HG03108 (cell line): ENCODE data around the gene ZFYVE1.
"Not testable (repeated sequence)": the region's sequence is repeated elsewhere in the genome, so short reads cannot be mapped to it uniquely, and the experiment has no call there.

Experiments
- ATAC-seq: cut with Tn5 transposase; IDR thresholded peaks from one replicate; pipeline ENCODE4 v1.9.1; 2021; ENCODE audit warnings: moderate library complexity; ENCODE audit not compliant: unreplicated experiment

The ZFYVE1 gene

GRCh38 chr14:73003681-73004080 lies 23.2 kb downstream of the ZFYVE1 start:
- ATAC-seq: no peak

DNA sequence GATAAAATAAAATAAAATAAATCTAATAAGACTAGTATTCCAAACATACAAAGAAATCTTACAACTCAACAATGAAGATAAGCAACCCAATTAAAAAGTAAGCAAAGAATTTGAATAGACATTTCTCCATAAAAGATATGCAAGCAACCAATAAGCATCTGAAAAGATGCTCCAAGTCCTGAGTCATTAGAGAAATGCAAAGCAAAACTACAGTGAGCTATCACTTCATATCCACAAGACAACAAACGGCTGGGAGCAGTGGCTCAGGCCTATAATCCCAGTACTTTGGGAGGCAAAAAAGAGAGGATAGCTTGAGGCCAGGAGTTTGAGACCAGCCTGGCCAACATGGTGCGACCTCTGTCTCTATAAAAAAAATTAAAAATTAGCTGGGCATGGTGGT lies 26.8 kb downstream of the ZFYVE1 start:
- no peak for ATAC-seq

GRCh38 chr14:72999316-72999715 lies 27.6 kb downstream of the ZFYVE1 start:
- no peak for ATAC-seq

- ATAC-seq: no peak
Observed at GRCh38 chr14:72998252-72998903, 28.5 kb downstream of the ZFYVE1 start.

GRCh38 chr14:72996916-72997315 lies 30.0 kb downstream of the ZFYVE1 start:
- no peak for ATAC-seq

- ATAC-seq: no peak
Observed at GRCh38 chr14:72990171-72990570, 36.7 kb downstream of the ZFYVE1 start.

- no peak for ATAC-seq
Observed at GRCh38 chr14:72986857-72987256, 40.0 kb downstream of the ZFYVE1 start.

GRCh38 chr14:72986214-72986613 lies 40.7 kb downstream of the ZFYVE1 start:
- no peak for ATAC-seq

- ATAC-seq: no peak
Observed at GRCh38 chr14:72982146-72982708, 44.7 kb downstream of the ZFYVE1 start.

- no peak for ATAC-seq
Observed at GRCh38 chr14:72980863-72981262, 46.0 kb downstream of the ZFYVE1 start.

DNA sequence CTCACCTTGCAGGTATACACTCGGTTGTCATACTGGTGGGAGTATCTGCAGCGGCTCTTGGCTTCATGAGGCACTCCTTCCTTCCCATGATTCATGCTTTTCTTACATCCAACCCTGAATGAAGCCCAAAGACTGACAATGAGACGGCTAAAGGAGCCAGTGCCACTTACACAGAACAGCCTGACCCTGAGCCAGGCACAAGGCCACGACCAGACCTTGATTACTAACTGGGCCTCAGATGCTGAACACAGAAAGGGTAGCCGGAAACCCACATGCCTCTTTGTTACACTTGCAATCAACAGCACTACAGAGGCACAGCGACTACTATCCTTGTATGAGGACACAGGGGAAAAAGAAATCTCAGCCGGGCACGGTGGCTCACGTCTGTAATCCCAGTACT lies 48.0 kb downstream of the ZFYVE1 start:
- ATAC-seq: no peak

- ATAC-seq: no peak
Observed at GRCh38 chr14:72975770-72976169, 51.1 kb downstream of the ZFYVE1 start.

GRCh38 chr14:72974661-72975060 lies 52.2 kb downstream of the ZFYVE1 start:
- no peak for ATAC-seq

- ATAC-seq: no peak
Observed at GRCh38 chr14:72970824-72971434, 56.0 kb downstream of the ZFYVE1 start.

GRCh38 chr14:72970058-72970630 lies 56.8 kb downstream of the ZFYVE1 start:
- no peak for ATAC-seq

- ATAC-seq: no peak
Observed at GRCh38 chr14:72968316-72968715, 58.6 kb downstream of the ZFYVE1 start.

- no peak for ATAC-seq
Observed at GRCh38 chr14:72966038-72966437, 60.9 kb downstream of the ZFYVE1 start.

GRCh38 chr14:72965249-72965648 lies 61.7 kb downstream of the ZFYVE1 start:
- no peak for ATAC-seq

DNA sequence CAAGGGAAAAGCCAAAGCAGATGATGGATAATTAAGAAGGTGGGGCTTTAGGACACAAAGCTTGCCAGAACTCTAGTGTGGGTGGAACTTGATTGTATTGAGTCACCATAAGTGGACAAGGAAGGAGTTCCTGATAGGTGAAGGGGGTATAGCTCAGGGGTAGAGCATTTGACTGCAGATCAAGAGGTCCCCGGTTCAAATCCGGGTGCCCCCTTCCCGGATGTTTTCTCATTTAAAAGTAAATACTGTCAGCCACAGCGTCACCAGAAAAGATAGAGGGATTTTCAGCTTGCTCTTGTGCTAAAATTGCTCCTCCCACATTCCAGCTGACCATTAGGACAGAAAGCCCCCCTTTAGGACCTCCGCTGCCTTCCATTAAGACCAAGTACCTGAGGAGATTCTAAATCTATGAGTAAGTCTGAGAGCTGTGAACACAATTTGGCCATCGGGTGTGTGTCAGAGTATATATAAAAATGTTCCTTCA lies 64.0 kb downstream of the ZFYVE1 start:
- no peak for ATAC-seq

DNA sequence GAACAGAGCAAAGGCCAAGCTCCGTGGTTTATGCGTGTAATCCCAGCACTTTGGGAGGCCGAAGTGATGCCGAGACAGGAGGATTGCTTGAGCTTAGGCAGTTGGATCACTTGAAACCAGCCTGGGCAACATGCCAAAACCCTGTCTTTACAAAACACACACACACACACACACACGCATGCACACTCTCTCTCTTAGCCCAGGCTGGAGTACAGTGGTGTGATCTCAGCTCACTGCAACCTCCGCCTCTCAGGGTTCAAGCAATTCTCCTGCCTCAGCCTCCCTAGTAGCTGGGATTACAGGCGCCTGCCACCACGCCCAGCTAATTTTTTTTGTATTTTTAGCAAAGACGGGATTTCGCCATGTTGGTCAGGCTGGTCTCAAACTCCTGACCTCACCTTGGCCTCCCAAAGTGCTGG lies 64.6 kb downstream of the ZFYVE1 start:
- not testable (repeated sequence) for ATAC-seq

- no peak for ATAC-seq
Observed at GRCh38 chr14:72961579-72962335, 65.1 kb downstream of the ZFYVE1 start.
